ENCODE results near the gene LDLRAD1.

GRCh38 chr1:54009406-54009805 lies 8.6 kb downstream of the LDLRAD1 start:
- no peak for TF ChIP-seq POLR2AphosphoS5 (IDR thresholded peaks at IDR 0.05; ENCODE audit: low read depth, low read length)
- no peak for TF ChIP-seq TAF1 (IDR thresholded peaks at IDR 0.05; ENCODE audit: borderline replicate concordance, insufficient read depth, low read length)
- TF ChIP-seq, protein P1, sequence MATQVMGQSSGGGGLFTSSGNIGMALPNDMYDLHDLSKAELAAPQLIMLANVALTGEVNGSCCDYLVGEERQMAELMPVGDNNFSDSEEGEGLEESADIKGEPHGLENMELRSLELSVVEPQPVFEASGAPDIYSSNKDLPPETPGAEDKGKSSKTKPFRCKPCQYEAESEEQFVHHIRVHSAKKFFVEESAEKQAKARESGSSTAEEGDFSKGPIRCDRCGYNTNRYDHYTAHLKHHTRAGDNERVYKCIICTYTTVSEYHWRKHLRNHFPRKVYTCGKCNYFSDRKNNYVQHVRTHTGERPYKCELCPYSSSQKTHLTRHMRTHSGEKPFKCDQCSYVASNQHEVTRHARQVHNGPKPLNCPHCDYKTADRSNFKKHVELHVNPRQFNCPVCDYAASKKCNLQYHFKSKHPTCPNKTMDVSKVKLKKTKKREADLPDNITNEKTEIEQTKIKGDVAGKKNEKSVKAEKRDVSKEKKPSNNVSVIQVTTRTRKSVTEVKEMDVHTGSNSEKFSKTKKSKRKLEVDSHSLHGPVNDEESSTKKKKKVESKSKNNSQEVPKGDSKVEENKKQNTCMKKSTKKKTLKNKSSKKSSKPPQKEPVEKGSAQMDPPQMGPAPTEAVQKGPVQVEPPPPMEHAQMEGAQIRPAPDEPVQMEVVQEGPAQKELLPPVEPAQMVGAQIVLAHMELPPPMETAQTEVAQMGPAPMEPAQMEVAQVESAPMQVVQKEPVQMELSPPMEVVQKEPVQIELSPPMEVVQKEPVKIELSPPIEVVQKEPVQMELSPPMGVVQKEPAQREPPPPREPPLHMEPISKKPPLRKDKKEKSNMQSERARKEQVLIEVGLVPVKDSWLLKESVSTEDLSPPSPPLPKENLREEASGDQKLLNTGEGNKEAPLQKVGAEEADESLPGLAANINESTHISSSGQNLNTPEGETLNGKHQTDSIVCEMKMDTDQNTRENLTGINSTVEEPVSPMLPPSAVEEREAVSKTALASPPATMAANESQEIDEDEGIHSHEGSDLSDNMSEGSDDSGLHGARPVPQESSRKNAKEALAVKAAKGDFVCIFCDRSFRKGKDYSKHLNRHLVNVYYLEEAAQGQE (IDR thresholded peaks at IDR 0.05; ENCODE audit: insufficient read depth in 1 of 2, low read depth in 2 of 2, low read length in 2 of 2): no peak
- no peak for TF ChIP-seq SIN3A (IDR thresholded peaks at IDR 0.05; ENCODE audit: borderline replicate concordance, insufficient read depth, low read length)
